ENCODE data around the gene FRMPD2.

The FRMPD2 gene

GRCh38 chr10:48274636-48275035 lies at the start of gene FRMPD2:
FRMPD2 (minus strand) TSS chr10:48274696; CDS start chr10:48274567, 129 bp downstream.
- Histone ChIP-seq H3K4me3 (ENCODE audit: low read depth in 1 of 2, low read length in 2 of 2) (no peak within 1 kb of the TSS), H3K4me2 (ENCODE audit: insufficient read depth, low read length) (no peak within 1 kb of the TSS), H3K9me3 (ENCODE audit: insufficient read depth, low read length, severe bottlenecking) (no peaks in the 10 kb centered on the region), H4K20me1 (ENCODE audit: insufficient read depth, low read length) (no peaks in the 10 kb centered on the region), H3K27me3 (ENCODE audit: insufficient read depth, low read length, poor library complexity) (no peaks in the 10 kb centered on the region), H2AFZ (ENCODE audit: low read depth, low read length) (0 out of 2 replicates have a peak within 1 kb of the TSS, but pooled peaks have one; percentile 11), H3K27ac (ENCODE audit: low read length) (peak within 1 kb of the TSS; percentile 43), H3K36me3 (ENCODE audit: insufficient read depth, low read length) (no peaks in the 10 kb centered on the region), H3K79me2 (ENCODE audit: insufficient read depth, low read length) (no peaks in the 10 kb centered on the region), H3K9ac (ENCODE audit: low read depth, low read length) (no peak within 1 kb of the TSS; the same call in 1 of the 2 replicates), H3K4me1 (ENCODE audit: insufficient read depth, low read length) (peaks cover 24% of the 10 kb centered on the region)
- no peak for TF ChIP-seq EZH2 (IDR thresholded peaks at IDR 0.05; ENCODE audit: borderline replicate concordance, low read depth, low read length, severe bottlenecking)
- TF ChIP-seq CTCF (IDR thresholded peaks at IDR 0.05; ENCODE audit: borderline replicate concordance, extremely low read depth, low read length, poor library complexity, severe bottlenecking): no peak
- ATAC-seq (ENCODE audit: insufficient read depth, low read depth): peak; percentile 23; the same call in 1 of the 3 replicates
- no peak for DNase-seq

GRCh38 chr10:48322017-48322416 lies 47.5 kb upstream of the FRMPD2 start:
- H3K4me1 ChIP-seq (ENCODE audit: insufficient read depth, low read length): peaks cover 8% of the 10 kb centered on the region; the same call in 1 of the 2 replicates
- H3K4me3 ChIP-seq (ENCODE audit: low read depth in 1 of 2, low read length in 2 of 2): no peak overlapping the region
- no peaks in the 10 kb centered on the region for H3K9me3 ChIP-seq (ENCODE audit: insufficient read depth, low read length, severe bottlenecking)
- no peak overlapping the region for H3K4me2 ChIP-seq (ENCODE audit: insufficient read depth, low read length)
- H3K27ac ChIP-seq (ENCODE audit: low read length): no peak overlapping the region
- H3K36me3 ChIP-seq (ENCODE audit: insufficient read depth, low read length): no peaks in the 10 kb centered on the region
- DNase-seq: no peak
- no peak overlapping the region for H3K9ac ChIP-seq (ENCODE audit: low read depth, low read length)
- H2AFZ ChIP-seq (ENCODE audit: low read depth, low read length): no peak overlapping the region
- H3K27me3 ChIP-seq (ENCODE audit: insufficient read depth, low read length, poor library complexity): no peaks in the 10 kb centered on the region
- TF ChIP-seq CTCF (IDR thresholded peaks at IDR 0.05; ENCODE audit: borderline replicate concordance, extremely low read depth, low read length, poor library complexity, severe bottlenecking): no peak
- TF ChIP-seq EZH2 (IDR thresholded peaks at IDR 0.05; ENCODE audit: borderline replicate concordance, low read depth, low read length, severe bottlenecking): no peak
- H3K79me2 ChIP-seq (ENCODE audit: insufficient read depth, low read length): peaks cover 100% of the 10 kb centered on the region
- H4K20me1 ChIP-seq (ENCODE audit: insufficient read depth, low read length): peaks cover 65% of the 10 kb centered on the region
- no peak for ATAC-seq (ENCODE audit: insufficient read depth, low read depth)

- peaks cover 99% of the 10 kb centered on the region for H3K79me2 ChIP-seq (ENCODE audit: insufficient read depth, low read length)
- peaks cover 61% of the 10 kb centered on the region for H4K20me1 ChIP-seq (ENCODE audit: insufficient read depth, low read length)
These were observed 43.0 kb upstream of the FRMPD2 start for GRCh38 chr10:48317321-48317990.

More at GRCh38 chr10:48317321-48317990, 43.0 kb upstream of the FRMPD2 start:
- Histone ChIP-seq H3K9ac (ENCODE audit: low read depth, low read length) (no peak overlapping the region), H3K9me3 (ENCODE audit: insufficient read depth, low read length, severe bottlenecking) (no peaks in the 10 kb centered on the region), H3K27me3 (ENCODE audit: insufficient read depth, low read length, poor library complexity) (no peaks in the 10 kb centered on the region), H3K4me3 (ENCODE audit: low read depth in 1 of 2, low read length in 2 of 2) (no peak overlapping the region), H3K27ac (ENCODE audit: low read length) (0 out of 2 replicates have a peak overlapping the region, but pooled peaks have one; percentile 0), H3K4me1 (ENCODE audit: insufficient read depth, low read length) (peaks cover 16% of the 10 kb centered on the region), H3K4me2 (ENCODE audit: insufficient read depth, low read length) (no peak overlapping the region), H3K36me3 (ENCODE audit: insufficient read depth, low read length) (no peaks in the 10 kb centered on the region), H2AFZ (ENCODE audit: low read depth, low read length) (no peak overlapping the region)
- no peak for TF ChIP-seq EZH2 (IDR thresholded peaks at IDR 0.05; ENCODE audit: borderline replicate concordance, low read depth, low read length, severe bottlenecking)
- TF ChIP-seq CTCF (IDR thresholded peaks at IDR 0.05; ENCODE audit: borderline replicate concordance, extremely low read depth, low read length, poor library complexity, severe bottlenecking): no peak
- peak; percentile 53 for ATAC-seq (ENCODE audit: insufficient read depth, low read depth)
- DNase-seq: no peak

Data from DND-41 (cell line).